ENCODE measurements around the gene DDX11. TPM values are rescaled to one million over a fixed set of nuclear protein-coding genes. Genes with fewer than 3 reads are reported as not detected.
"Not testable (repeated sequence)": the region's sequence is repeated elsewhere in the genome, so short reads cannot be mapped to it uniquely, and the experiment has no call there.

DDX11 gene
- total and polyA plus RNA-seq, 7 donors = 3.6 to 31.4 (median 8.2) TPM

DNA sequence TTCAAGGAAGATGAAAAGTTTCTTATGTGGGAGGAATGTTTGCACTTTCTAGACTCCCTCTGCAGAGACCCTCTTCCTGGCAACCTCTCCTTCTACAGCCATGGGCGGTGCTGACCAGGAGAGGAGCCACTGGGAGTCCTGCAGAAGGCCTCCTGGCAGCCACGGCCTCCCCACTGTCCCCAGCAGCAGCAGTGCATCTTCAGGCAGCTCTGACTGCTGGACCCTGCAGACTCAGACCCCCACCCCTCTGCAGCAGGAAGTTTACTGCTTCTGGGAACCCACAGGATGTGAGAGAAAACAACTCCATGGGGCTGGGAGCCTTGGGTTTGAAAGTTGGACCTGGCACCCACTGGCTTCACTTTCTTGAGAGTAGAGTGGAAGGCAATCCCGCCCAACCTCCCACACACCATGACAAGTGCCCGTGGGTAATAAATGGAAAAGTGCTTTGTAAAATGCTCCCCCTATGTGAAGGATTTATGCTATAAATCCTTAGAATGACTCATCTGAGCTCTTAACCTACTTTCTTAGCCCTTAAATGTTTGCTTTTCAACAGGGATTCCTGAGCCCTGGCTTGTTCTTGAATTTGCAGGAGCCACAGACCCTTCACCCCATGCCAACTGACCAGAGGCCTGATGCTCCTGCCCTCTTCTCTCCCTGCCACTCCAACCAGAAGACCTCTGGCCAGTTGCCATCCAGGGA is 37.5 kb upstream of the DDX11 start:
- Histone ChIP-seq H3K9me3 (no peaks in the 10 kb centered on the region), H3K4me3 (no peak overlapping the region), H3K36me3 (no peaks in the 10 kb centered on the region), H3K4me1 (peaks cover 0 to 10% (median 5%) of the 10 kb centered on the region in 4 donors), H3K27ac (no peak overlapping the region), H3K27me3 (no peaks in the 10 kb centered on the region)
- no peak for TF ChIP-seq POLR2A (IDR thresholded peaks at IDR 0.05)
- TF ChIP-seq POLR2AphosphoS5 (IDR thresholded peaks at IDR 0.05) = no peak
- no peak for TF ChIP-seq EP300 (IDR thresholded peaks at IDR 0.05)
- TF ChIP-seq CTCF (IDR thresholded peaks at IDR 0.05) = no peak
- 73 to 74% methylated on average over 4 of the region's 4 CpGs for WGBS, 2 donors
- DNase-seq = no peak
- intact Hi-C loops (cut with DNase I) = no loop called here

- TF ChIP-seq POLR2A (IDR thresholded peaks at IDR 0.05) (no peak), POLR2AphosphoS5 (IDR thresholded peaks at IDR 0.05) (no peak), CTCF (IDR thresholded peaks at IDR 0.05) (no peak), EP300 (IDR thresholded peaks at IDR 0.05) (no peak)
- H3K36me3 ChIP-seq = no peaks in the 10 kb centered on the region
- no peak for DNase-seq
Measured at GRCh38 chr12:31037028-31037427, 36.6 kb upstream of the DDX11 start.

GRCh38 chr12:31037931-31038330 is 35.7 kb upstream of the DDX11 start:
- Histone ChIP-seq H3K27ac (no peak overlapping the region), H3K9me3 (no peaks in the 10 kb centered on the region), H3K4me1 (peaks cover 0 to 10% (median 5%) of the 10 kb centered on the region in 4 donors), H3K27me3 (no peaks in the 10 kb centered on the region), H3K4me3 (no peak overlapping the region), H3K36me3 (no peaks in the 10 kb centered on the region)
- WGBS, 2 donors = 90 to 97% methylated on average over 2 of the region's 2 CpGs
- no peak for DNase-seq
- TF ChIP-seq POLR2AphosphoS5 (IDR thresholded peaks at IDR 0.05) (no peak), EP300 (IDR thresholded peaks at IDR 0.05) (no peak), POLR2A (IDR thresholded peaks at IDR 0.05) (no peak), CTCF (IDR thresholded peaks at IDR 0.05) (no peak)
- intact Hi-C loops (cut with DNase I) = no loop called here

More at GRCh38 chr12:31037028-31037427, 36.6 kb upstream of the DDX11 start:
- 95 to 96% methylated on average over 1 of the region's 1 CpG for WGBS, 2 donors
- intact Hi-C loops (cut with DNase I) = no loop called here
- H3K27ac ChIP-seq = no peak overlapping the region
- H3K9me3 ChIP-seq = no peaks in the 10 kb centered on the region
- no peaks in the 10 kb centered on the region for H3K27me3 ChIP-seq
- peaks cover 0 to 10% (median 5%) of the 10 kb centered on the region in 4 donors for H3K4me1 ChIP-seq
- H3K4me3 ChIP-seq = no peak overlapping the region

GRCh38 chr12:31041033-31041564 is 32.6 kb upstream of the DDX11 start:
- intact Hi-C loops (cut with DNase I) = no loop called here
- no peak for DNase-seq
- peaks cover 0 to 6% (median 3%) of the 10 kb centered on the region in 4 donors for H3K4me1 ChIP-seq
- WGBS, 2 donors = 89 to 93% methylated on average over 8 of the region's 8 CpGs
- no peak overlapping the region for H3K4me3 ChIP-seq
- no peaks in the 10 kb centered on the region for H3K36me3 ChIP-seq
- no peaks in the 10 kb centered on the region for H3K27me3 ChIP-seq
- H3K9me3 ChIP-seq = no peaks in the 10 kb centered on the region
- TF ChIP-seq POLR2AphosphoS5 (IDR thresholded peaks at IDR 0.05) (no peak), CTCF (IDR thresholded peaks at IDR 0.05) (no peak), POLR2A (IDR thresholded peaks at IDR 0.05) (no peak), EP300 (IDR thresholded peaks at IDR 0.05) (no peak)
- H3K27ac ChIP-seq = no peak overlapping the region

- H3K4me1 ChIP-seq; intact Hi-C loops (cut with DNase I); H3K27ac ChIP-seq; H3K4me3 ChIP-seq; H3K27me3 ChIP-seq; H3K9me3 ChIP-seq; DNase-seq; H3K36me3 ChIP-seq: not testable (repeated sequence)
- WGBS, 2 donors = 92% methylated on average over 2 of the region's 2 CpGs
Measured at GRCh38 chr12:31050143-31050542, 23.5 kb upstream of the DDX11 start.

DNA sequence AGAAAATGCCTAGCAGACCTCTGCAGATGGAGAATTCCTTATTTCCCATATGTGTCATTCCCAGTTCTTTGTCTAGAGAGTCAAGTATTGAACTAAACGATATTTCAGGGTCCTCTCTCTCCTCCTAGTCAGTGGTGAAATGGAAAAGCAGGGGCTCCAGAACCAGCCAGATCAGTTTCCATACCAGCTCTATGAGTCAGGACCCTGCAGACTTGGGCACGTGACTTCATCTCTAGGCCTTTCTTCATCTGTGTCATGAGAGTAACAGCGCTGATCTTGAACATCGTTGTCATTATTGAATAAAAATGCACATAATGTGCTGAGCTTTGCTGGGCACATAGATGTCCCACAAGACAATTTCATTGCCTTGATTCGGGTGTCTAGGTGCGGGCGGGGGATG is 23.1 kb upstream of the DDX11 start:
- DNase-seq; H3K9me3 ChIP-seq; H3K4me1 ChIP-seq; H3K36me3 ChIP-seq; H3K4me3 ChIP-seq; H3K27me3 ChIP-seq; intact Hi-C loops (cut with DNase I); H3K27ac ChIP-seq: not testable (repeated sequence)
- 94 to 95% methylated on average over 7 of the region's 7 CpGs for WGBS, 2 donors

- DNase-seq; H3K4me1 ChIP-seq; H3K9me3 ChIP-seq; intact Hi-C loops (cut with DNase I); H3K27ac ChIP-seq; H3K27me3 ChIP-seq; H3K36me3 ChIP-seq; H3K4me3 ChIP-seq: not testable (repeated sequence)
- 62 to 83% methylated on average over 5 of the region's 5 CpGs for WGBS, 2 donors
Measured at GRCh38 chr12:31051692-31052091, 22.0 kb upstream of the DDX11 start.

GRCh38 chr12:31052121-31052520 is 21.5 kb upstream of the DDX11 start:
- WGBS, 2 donors = 90 to 96% methylated on average over 1 of the region's 1 CpG
- H3K27me3 ChIP-seq; H3K27ac ChIP-seq; H3K4me3 ChIP-seq; H3K4me1 ChIP-seq; intact Hi-C loops (cut with DNase I); H3K9me3 ChIP-seq; H3K36me3 ChIP-seq; DNase-seq: not testable (repeated sequence)
